ENCODE measurements around the gene OR51B6. TPM values are rescaled to one million over a fixed set of nuclear protein-coding genes. Genes with fewer than 3 reads are reported as not detected.
"Not testable (repeated sequence)": the region's sequence is repeated elsewhere in the genome, so short reads cannot be mapped to it uniquely, and the experiment has no call there.

Gene OR51B6
- total RNA-seq, 2 donors from 2014 or later, result not detected

- ATAC-seq (ENCODE audit: insufficient number of reproducible peaks, low FRiP score, low read depth), result no peak
- no peak overlapping the region for H3K27ac ChIP-seq
Measured at GRCh38 chr11:5362017-5362625, 10.8 kb downstream of the OR51B6 start.

GRCh38 chr11:5363679-5364078 lies 12.4 kb downstream of the OR51B6 start:
- TF ChIP-seq CTCF (IDR thresholded peaks at IDR 0.05), result no peak
- no peaks in the 10 kb centered on the region for H3K36me3 ChIP-seq
- no peak overlapping the region for H3K27ac ChIP-seq
- no peak for DNase-seq (ENCODE audit: low spot score)
- ATAC-seq (ENCODE audit: insufficient number of reproducible peaks, low FRiP score, low read depth), result no peak
- peaks cover 6 to 17% of the 10 kb centered on the region in 2 donors for H3K4me1 ChIP-seq (ENCODE audit: control insufficient read depth in 1 of 2, low read depth in 2 of 2)
- H3K4me3 ChIP-seq, result no peak overlapping the region
- H3K27me3 ChIP-seq (replicated peaks; ENCODE audit: insufficient read depth), result no peaks in the 10 kb centered on the region
- H3K9me3 ChIP-seq, result no peaks in the 10 kb centered on the region

More at GRCh38 chr11:5362017-5362625, 10.8 kb downstream of the OR51B6 start:
- Histone ChIP-seq H3K4me1 (ENCODE audit: control insufficient read depth in 1 of 2, low read depth in 2 of 2) (peaks cover 0 to 3% of the 10 kb centered on the region in 2 donors), H3K36me3 (no peaks in the 10 kb centered on the region), H3K4me3 (no peak overlapping the region), H3K27me3 (replicated peaks; ENCODE audit: insufficient read depth) (no peaks in the 10 kb centered on the region), H3K9me3 (no peaks in the 10 kb centered on the region)
- TF ChIP-seq CTCF (IDR thresholded peaks at IDR 0.05), result no peak
- no peak for DNase-seq (ENCODE audit: low spot score)

GRCh38 chr11:5364214-5364613 lies 12.9 kb downstream of the OR51B6 start:
- Histone ChIP-seq H3K27me3 (replicated peaks; ENCODE audit: insufficient read depth) (no peaks in the 10 kb centered on the region), H3K9me3 (no peaks in the 10 kb centered on the region), H3K4me1 (ENCODE audit: control insufficient read depth in 1 of 2, low read depth in 2 of 2) (peaks cover 6 to 17% of the 10 kb centered on the region in 2 donors), H3K4me3 (no peak overlapping the region), H3K36me3 (no peaks in the 10 kb centered on the region), H3K27ac (no peak overlapping the region)
- DNase-seq (ENCODE audit: low spot score), result no peak
- TF ChIP-seq CTCF (IDR thresholded peaks at IDR 0.05), result no peak
- ATAC-seq (ENCODE audit: insufficient number of reproducible peaks, low FRiP score, low read depth), result no peak

GRCh38 chr11:5366365-5366764 lies 15.1 kb downstream of the OR51B6 start:
- not testable (repeated sequence) for DNase-seq (ENCODE audit: low spot score); H3K27me3 ChIP-seq (replicated peaks; ENCODE audit: insufficient read depth); H3K9me3 ChIP-seq; H3K27ac ChIP-seq; H3K4me3 ChIP-seq; H3K36me3 ChIP-seq; ATAC-seq (ENCODE audit: insufficient number of reproducible peaks, low FRiP score, low read depth)
- peaks cover 6 to 17% of the 10 kb centered on the region in 2 donors for H3K4me1 ChIP-seq (ENCODE audit: control insufficient read depth in 1 of 2, low read depth in 2 of 2)

GRCh38 chr11:5366856-5367255 lies 15.5 kb downstream of the OR51B6 start:
- no peak for TF ChIP-seq CTCF (IDR thresholded peaks at IDR 0.05)
- DNase-seq (ENCODE audit: low spot score), result no peak
- Histone ChIP-seq H3K27ac (no peak overlapping the region), H3K27me3 (replicated peaks; ENCODE audit: insufficient read depth) (no peaks in the 10 kb centered on the region), H3K36me3 (no peaks in the 10 kb centered on the region), H3K4me1 (ENCODE audit: control insufficient read depth in 1 of 2, low read depth in 2 of 2) (peaks cover 6 to 17% of the 10 kb centered on the region in 2 donors), H3K4me3 (no peak overlapping the region), H3K9me3 (no peaks in the 10 kb centered on the region)
- ATAC-seq (ENCODE audit: insufficient number of reproducible peaks, low FRiP score, low read depth), result no peak

Data from thoracic aorta (tissue), 2 donors.